Skeletal muscle satellite cell (primary cell): Measurements from ENCODE around the gene RSPH6A.

Experiments
- H3K27me3 ChIP-seq: 2 replicates; pipeline ENCODE4 v1.7.0; 2013; ENCODE audit warnings: low read length; ENCODE audit not compliant: control insufficient read depth, insufficient read depth
- H3K36me3 ChIP-seq: 2 replicates; pipeline ENCODE4 v1.7.0; 2013; ENCODE audit warnings: mild to moderate bottlenecking, control low read depth, low read length; ENCODE audit not compliant: insufficient read depth
- H3K4me1 ChIP-seq: 2 replicates; pipeline ENCODE4 v1.7.0; 2013; ENCODE audit warnings: low read length; ENCODE audit not compliant: control insufficient read depth, insufficient read depth
- H3K4me2 ChIP-seq: 2 replicates; pipeline ENCODE4 v1.7.0; 2013; ENCODE audit warnings: mild to moderate bottlenecking, low read length
- H3K4me3 ChIP-seq: 2 replicates; pipeline ENCODE4 v1.7.0; 2013; ENCODE audit warnings: low read length
- H3K9ac ChIP-seq: 2 replicates; pipeline ENCODE4 v1.7.0; 2013; ENCODE audit warnings: mild to moderate bottlenecking, low read depth, low read length, moderate library complexity
- H3K9me3 ChIP-seq: replicated peaks from 2 replicates; pipeline ENCODE4 v1.7.0; 2013; ENCODE audit warnings: mild to moderate bottlenecking, control low read depth, low read length

RSPH6A gene

DNA sequence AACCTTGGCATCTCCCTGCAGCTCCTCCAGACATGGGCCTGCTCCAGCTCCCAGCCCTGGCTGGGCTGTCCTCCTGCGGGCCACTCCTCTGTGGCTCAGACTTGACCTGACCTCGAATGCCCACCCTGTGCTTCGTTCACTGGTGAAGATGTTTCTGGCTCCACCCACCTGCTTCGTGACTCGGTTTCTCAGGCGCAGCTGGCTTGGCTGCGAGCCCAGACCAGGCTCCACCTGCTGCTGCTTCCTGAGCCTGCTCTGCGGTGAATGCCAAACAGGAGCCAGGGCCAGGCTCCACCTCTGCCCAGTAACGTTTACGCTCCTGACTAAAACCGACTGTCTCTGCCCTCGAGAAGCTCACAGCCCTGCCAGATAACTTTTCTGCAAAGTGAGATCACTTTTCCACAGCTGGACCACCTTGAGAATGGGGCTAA, 8.9 kb upstream of the RSPH6A start:
- Histone ChIP-seq H3K9ac (no peak overlapping the region), H3K9me3 (no peaks in the 10 kb centered on the region), H3K27me3 (no peaks in the 10 kb centered on the region), H3K4me3 (no peak overlapping the region), H3K4me1 (no peaks in the 10 kb centered on the region), H3K36me3 (peaks cover 84% of the 10 kb centered on the region), H3K4me2 (no peak overlapping the region)

DNA sequence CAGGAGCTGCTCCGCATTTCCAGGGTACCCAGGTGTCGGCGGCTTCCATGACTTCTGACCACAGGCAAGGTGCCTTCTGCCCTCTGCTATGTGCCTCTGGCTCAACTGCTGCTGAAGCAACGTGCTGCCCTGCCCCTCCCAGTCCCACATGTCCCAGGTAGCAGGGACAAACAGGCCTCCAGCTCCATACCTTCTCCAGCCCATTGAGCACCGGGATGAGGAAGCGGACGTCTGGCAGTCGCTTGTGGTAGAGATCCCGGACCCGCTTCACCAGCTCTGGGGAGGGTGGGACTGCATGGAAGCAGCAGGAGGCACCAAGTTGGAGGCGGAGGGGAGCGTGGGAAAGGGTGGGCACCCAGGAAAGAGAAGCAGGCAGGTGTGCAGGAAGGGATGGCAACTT, 8.1 kb upstream of the RSPH6A start:
- no peak overlapping the region for H3K4me3 ChIP-seq
- H3K9me3 ChIP-seq, result no peaks in the 10 kb centered on the region
- no peak overlapping the region for H3K9ac ChIP-seq
- peaks cover 76% of the 10 kb centered on the region for H3K36me3 ChIP-seq
- no peaks in the 10 kb centered on the region for H3K4me1 ChIP-seq
- H3K4me2 ChIP-seq, result no peak overlapping the region
- H3K27me3 ChIP-seq, result no peaks in the 10 kb centered on the region

DNA sequence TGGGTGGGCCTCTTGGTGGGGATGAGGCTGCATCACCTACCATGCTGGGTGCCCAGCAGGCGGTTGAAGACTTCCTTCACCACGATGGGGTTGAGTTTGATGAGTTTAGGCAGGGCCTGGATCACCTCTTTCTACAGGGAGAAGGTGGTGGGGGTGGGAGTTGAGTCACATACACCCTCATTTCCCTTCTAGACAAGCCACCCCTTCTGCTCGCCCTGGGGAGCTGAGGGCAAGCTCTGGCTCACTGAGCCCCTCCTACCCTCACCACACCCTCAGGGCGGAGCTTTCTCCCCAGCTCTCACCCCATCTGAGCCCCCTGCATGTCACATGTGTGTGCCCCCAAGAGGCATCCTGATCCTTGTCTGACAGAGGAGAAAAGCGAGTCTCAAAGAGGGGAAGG, 7.6 kb upstream of the RSPH6A start:
- Histone ChIP-seq H3K4me2 (no peak overlapping the region), H3K9ac (no peak overlapping the region), H3K36me3 (peaks cover 76% of the 10 kb centered on the region), H3K27me3 (no peaks in the 10 kb centered on the region), H3K9me3 (no peaks in the 10 kb centered on the region), H3K4me1 (no peaks in the 10 kb centered on the region), H3K4me3 (no peak overlapping the region)

DNA sequence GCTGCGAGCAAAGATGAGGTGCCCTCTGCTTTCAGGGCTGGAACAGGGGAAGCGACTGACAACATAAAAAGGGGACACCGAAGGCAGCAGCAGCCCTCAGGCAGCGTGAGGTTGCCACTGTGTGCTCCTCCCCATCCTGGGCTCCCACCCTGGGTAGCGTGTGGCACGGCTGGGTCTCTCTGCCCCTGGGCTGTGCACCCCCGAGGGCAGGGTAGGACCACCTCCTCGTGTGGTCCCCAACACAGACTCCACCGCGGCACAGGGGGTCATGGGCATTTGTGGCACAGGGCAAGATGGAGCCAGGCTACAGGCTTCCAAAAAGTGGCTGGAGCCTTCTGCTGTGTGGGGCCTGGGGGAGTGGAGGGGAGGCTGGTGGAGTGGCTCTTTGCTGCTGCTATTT, 6.5 kb upstream of the RSPH6A start:
- H3K4me3 ChIP-seq, result no peak overlapping the region
- H3K36me3 ChIP-seq, result peaks cover 68% of the 10 kb centered on the region
- H3K9me3 ChIP-seq, result no peaks in the 10 kb centered on the region
- H3K27me3 ChIP-seq, result no peaks in the 10 kb centered on the region
- peaks cover 3% of the 10 kb centered on the region for H3K4me1 ChIP-seq
- no peak overlapping the region for H3K9ac ChIP-seq
- H3K4me2 ChIP-seq, result no peak overlapping the region

DNA sequence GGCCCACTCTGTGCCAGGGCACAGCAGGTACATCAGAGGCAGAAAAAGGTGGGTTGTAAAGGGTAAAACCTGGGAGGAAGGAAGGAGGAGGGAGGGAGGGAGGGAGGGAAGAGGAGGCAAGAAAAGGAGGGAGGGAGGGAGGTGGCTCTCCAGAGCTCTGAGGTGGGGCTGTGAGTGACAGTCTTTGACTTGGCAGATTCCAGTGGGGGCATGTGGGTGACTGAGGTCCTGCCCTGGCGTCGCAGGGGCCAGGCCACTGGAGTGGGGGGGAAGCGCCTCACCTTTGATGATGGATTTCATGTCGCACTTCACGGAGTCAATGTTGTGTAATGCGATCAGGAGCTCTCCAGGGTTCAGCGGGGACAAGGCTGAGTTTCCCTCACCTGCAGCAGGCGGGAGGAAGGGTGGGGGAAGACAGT, 6.0 kb upstream of the RSPH6A start:
- H3K9ac ChIP-seq, result no peak overlapping the region
- H3K4me1 ChIP-seq, result peaks cover 3% of the 10 kb centered on the region
- peaks cover 64% of the 10 kb centered on the region for H3K36me3 ChIP-seq
- H3K4me3 ChIP-seq, result no peak overlapping the region
- no peak overlapping the region for H3K4me2 ChIP-seq
- H3K27me3 ChIP-seq, result no peaks in the 10 kb centered on the region
- H3K9me3 ChIP-seq, result no peaks in the 10 kb centered on the region

DNA sequence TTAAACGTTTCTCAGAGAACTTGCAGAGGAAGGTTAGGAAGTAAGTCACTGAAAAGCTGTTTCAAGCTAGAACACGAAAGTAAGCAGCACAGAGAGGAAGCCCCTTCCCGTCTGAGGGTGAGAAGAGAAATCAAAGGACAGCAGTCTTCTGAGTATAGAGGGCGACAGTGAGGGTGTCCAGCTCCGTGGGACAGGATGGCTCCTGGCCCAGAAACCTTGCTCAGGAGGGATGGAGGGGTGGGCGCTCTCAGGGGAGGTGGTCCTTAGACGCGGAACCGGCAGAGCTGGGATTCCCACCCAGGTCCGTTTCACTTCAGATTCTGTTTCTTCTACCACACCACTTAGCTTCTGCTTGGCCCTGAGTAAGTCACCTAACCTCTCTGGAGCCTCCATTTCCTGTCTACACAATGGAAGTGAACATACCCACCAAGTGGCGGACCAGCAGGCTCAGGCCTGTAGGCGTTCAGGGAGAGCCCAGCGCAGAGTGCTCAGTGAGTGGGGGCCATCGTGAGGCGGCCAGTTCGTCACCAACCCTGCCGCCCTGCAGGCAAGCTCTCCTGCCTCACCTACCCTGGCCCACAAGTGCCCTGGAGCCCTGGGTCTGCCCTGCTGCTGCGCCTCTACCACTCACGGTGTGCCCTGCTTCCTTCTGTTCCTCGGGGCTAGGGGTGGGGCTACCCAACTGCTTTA, 5.5 kb upstream of the RSPH6A start:
- Histone ChIP-seq H3K4me2 (no peak overlapping the region), H3K9me3 (no peaks in the 10 kb centered on the region), H3K4me1 (peaks cover 3% of the 10 kb centered on the region), H3K36me3 (peaks cover 58% of the 10 kb centered on the region), H3K4me3 (no peak overlapping the region), H3K9ac (no peak overlapping the region), H3K27me3 (no peaks in the 10 kb centered on the region)

DNA sequence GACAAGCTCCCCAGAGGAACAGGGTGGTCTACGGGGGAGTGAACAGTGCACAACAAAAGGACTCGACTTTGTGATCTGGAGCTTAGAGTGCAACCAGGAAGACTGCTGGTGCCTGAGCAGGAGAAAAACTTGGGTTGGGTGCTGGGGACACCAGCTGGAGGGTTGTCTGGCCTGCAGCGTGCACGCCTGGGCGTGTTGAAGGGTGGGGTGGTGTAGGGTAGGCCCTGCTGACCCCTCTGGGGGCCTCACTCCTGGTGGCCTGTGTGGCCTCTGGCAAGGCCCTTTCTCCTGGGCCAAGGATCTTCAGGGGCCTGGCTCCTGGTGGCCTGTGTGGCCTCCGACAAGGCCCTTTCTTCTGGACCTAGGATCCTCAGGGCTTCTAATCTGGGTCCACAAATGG, 4.7 kb upstream of the RSPH6A start:
- Histone ChIP-seq H3K4me3 (no peak overlapping the region), H3K9ac (no peak overlapping the region), H3K4me2 (no peak overlapping the region), H3K9me3 (no peaks in the 10 kb centered on the region), H3K36me3 (peaks cover 50% of the 10 kb centered on the region), H3K4me1 (peaks cover 3% of the 10 kb centered on the region), H3K27me3 (no peaks in the 10 kb centered on the region)

DNA sequence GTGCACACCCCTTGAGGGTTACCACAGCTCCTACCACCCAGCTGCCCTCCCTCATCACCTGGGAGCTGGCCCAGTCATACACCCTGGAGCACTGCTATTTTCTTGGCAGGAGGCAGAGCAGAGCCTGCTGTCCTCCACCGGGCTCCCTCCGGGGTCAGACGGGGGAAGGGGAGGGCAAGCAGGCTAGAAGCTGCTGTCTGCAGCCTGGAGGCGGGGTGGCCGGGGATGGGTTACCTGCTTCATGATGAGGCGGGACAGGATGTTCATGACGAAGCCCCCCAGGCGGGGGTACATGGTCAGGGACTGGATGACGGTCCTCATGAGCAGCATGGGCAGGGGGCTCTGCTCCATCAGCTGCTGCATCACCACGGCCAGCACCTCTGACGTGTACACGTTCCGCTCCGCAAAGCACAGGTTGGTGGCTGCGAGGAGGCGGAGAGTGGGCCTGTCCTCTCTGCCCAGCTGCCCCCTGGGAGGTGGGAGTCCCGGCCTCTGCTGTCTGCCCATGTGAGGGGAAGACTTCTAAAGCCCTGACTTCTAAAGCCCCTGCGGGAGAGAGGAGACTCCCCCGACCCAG, 2.7 kb upstream of the RSPH6A start:
- Histone ChIP-seq H3K4me1 (peaks cover 3% of the 10 kb centered on the region), H3K4me2 (no peak overlapping the region), H3K27me3 (no peaks in the 10 kb centered on the region), H3K36me3 (peaks cover 35% of the 10 kb centered on the region), H3K4me3 (no peak overlapping the region), H3K9me3 (no peaks in the 10 kb centered on the region), H3K9ac (no peak overlapping the region)

DNA sequence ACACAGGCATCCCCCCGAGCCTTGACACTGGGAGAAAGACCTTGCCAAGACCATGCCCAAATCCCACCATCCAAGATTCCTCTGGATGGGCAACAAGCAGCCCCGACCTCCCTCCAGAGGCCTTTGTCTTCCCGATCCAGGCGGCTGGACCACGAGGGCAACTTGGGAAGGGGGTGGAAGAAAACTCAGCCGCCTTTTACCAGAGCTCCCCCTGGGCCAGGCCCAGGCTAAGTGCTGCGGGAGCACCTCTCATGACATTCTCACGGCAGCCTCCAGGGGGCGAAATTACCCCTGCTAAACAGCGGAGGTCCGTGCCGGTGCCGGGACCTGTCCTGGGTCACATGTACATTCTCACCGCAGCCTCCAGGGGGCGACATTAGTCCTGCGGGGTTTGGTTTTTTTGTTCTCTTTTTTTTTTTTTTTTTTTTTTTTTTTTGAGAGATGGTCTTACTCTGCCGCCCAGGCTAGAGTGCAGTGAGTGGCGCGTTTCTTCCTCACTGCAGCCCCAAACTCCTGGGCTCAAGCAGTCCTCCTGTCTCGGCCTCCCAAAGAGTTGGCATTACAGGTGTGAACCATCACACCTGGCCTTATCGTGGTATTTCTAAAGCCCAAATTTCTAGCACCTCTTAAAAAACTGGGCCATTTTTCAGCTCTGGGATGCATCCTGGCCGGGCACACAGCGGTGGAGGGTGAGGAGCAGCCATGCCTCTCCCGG, 2.1 kb upstream of the RSPH6A start:
- Histone ChIP-seq H3K27me3 (no peaks in the 10 kb centered on the region), H3K4me3 (no peak overlapping the region), H3K9me3 (no peaks in the 10 kb centered on the region), H3K4me1 (peaks cover 3% of the 10 kb centered on the region), H3K4me2 (no peak overlapping the region), H3K36me3 (peaks cover 30% of the 10 kb centered on the region), H3K9ac (no peak overlapping the region)

DNA sequence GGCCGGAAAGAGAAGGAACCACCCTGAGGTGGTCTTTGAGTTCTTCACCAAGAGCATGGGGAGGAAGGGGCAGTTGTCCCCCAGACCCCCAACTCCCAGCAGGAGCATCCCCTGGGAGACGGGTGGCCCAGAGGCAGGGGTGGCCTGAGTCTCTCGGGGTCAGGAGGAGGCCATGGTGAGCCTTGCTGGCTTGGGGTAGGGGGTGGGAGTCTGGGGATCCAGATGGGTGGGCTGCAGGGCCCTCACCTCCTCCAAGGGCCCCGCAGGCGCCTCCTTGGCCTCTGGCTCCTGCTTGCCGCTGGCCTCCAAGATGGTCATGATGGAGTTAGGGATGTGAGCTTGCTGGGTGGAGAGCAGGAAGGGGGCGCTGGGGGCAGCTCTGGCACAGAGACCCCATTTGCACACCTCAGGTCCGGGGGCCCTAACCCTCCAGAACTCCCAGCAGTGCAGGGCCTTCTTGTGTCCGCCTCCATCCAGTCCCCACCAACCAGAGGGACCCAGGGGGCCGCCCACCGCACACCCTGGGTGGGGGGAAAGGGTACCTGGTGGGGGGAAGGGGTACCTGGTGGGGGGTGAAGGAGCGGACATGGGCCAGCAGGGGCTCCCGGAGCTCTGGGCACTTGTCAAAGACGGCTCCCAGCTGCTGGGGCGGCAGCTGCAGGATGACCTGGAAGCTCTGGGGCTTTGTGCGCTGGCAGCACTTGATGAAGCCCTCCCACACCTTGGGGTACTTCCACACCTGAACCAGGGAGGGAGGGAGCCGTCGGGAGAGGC, 1.3 kb upstream of the RSPH6A start:
- Histone ChIP-seq H3K9me3 (no peaks in the 10 kb centered on the region), H3K4me2 (no peak overlapping the region), H3K27me3 (no peaks in the 10 kb centered on the region), H3K36me3 (peaks cover 25% of the 10 kb centered on the region), H3K4me1 (peaks cover 3% of the 10 kb centered on the region), H3K9ac (no peak overlapping the region), H3K4me3 (no peak overlapping the region)

DNA sequence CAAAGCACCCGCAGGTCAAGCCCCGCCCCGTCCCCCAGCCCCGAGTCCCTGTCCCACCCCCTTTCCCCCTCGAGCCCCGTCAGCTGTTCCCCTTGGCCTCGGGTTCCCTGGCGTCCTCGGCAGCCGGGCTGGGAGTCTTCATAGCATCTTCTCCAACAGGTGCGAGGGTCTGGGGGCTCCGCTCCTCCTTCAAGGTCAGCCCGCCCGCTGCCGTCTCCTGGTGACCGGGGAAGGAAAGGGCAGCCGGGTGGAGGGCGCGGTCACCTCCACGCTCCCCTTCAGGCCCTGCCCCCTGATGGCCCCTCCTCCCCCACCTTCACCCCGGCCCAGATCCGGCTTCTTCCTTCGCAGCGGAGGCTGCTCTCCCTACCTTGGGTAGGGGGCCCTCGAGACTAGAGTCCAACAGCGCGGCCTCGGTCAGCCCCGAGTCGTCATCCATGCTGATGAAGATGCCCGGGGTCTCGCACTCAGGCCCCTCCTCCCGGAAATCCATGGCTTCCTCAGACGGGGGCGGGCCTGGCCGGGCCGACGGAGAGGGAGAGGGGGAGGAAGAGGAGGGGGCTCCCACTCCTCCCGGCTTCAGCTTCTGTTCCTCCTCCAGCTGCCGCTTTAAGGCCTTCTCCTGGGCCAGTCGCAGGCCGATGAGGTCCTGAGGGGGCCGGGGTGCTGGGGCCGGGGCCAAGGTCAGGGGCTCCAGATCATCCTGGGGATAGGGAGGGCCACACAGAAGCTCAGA, 541 bp upstream of the RSPH6A start:
- Histone ChIP-seq H3K4me1 (peaks cover 4% of the 10 kb centered on the region), H3K9ac (no peak overlapping the region), H3K4me2 (no peak overlapping the region), H3K9me3 (no peaks in the 10 kb centered on the region), H3K4me3 (no peak overlapping the region), H3K36me3 (peaks cover 23% of the 10 kb centered on the region), H3K27me3 (no peaks in the 10 kb centered on the region)
